Loucy (cell line): Measurements from ENCODE around the gene TGM5.

Source experiments
- H2AFZ ChIP-seq: fragments of 200-600 bp; sonication (generic); 2 replicates; pipeline ENCODE4 v1.6.0; 2016; ENCODE audit warnings: antibody characterized with exemption, mild to moderate bottlenecking, low read length, moderate library complexity
- H3F3A ChIP-seq: fragments of 200-600 bp; 2 replicates; pipeline ENCODE4 v1.6.0; 2016; ENCODE audit warnings: antibody characterized with exemption, low read depth, mild to moderate bottlenecking
- H3K27me3 ChIP-seq: fragments of 200-600 bp; sonication (generic); 2 replicates; pipeline ENCODE4 v1.6.1; 2014; ENCODE audit warnings: low read length, mild to moderate bottlenecking; ENCODE audit not compliant: insufficient read depth, poor library complexity, severe bottlenecking
- H3K36me3 ChIP-seq: fragments of 200-600 bp; sonication (generic); 2 replicates; pipeline ENCODE4 v1.6.1; 2016; ENCODE audit warnings: low read length; ENCODE audit not compliant: insufficient read depth
- H3K4me1 ChIP-seq: fragments of 200-600 bp; sonication (generic); 2 replicates; pipeline ENCODE4 v1.5.1; 2014; ENCODE audit warnings: low read length, mild to moderate bottlenecking; ENCODE audit not compliant: insufficient read depth, poor library complexity, severe bottlenecking
- H3K4me2 ChIP-seq: fragments of 200-600 bp; sonication (generic); 2 replicates; pipeline ENCODE4 v1.6.0; 2014; ENCODE audit warnings: antibody characterized with exemption, low read length, low read depth, mild to moderate bottlenecking; ENCODE audit not compliant: poor library complexity, severe bottlenecking
- H3K4me3 ChIP-seq: fragments of 200-600 bp; sonication (generic); 2 replicates; pipeline ENCODE4 v1.5.1; 2014; ENCODE audit warnings: low read length, mild to moderate bottlenecking, mixed read lengths; ENCODE audit not compliant: poor library complexity, severe bottlenecking
- H3K79me2 ChIP-seq: fragments of 200-600 bp; sonication (generic); 2 replicates; pipeline ENCODE4 v1.6.1; 2014; ENCODE audit warnings: low read length; ENCODE audit not compliant: insufficient read depth
- H3K9ac ChIP-seq: fragments of 200-600 bp; sonication (generic); 2 replicates; pipeline ENCODE4 v1.6.0; 2014; ENCODE audit warnings: mild to moderate bottlenecking, low read depth, low read length, moderate library complexity; ENCODE audit not compliant: poor library complexity, severe bottlenecking
- H3K9me2 ChIP-seq: fragments of 200-600 bp; sonication (generic); replicated peaks from 2 replicates; pipeline ENCODE4 v1.6.1; 2016; ENCODE audit warnings: low read depth, low read length, mixed read lengths
- H3K9me3 ChIP-seq: fragments of 200-600 bp; sonication (generic); 2 replicates; pipeline ENCODE4 v1.6.1; 2014; ENCODE audit warnings: mild to moderate bottlenecking, antibody characterized with exemption, low read length, low read depth; ENCODE audit not compliant: insufficient read depth
- H4K20me1 ChIP-seq: fragments of 200-600 bp; sonication (generic); 2 replicates; pipeline ENCODE4 v1.6.0; 2014; ENCODE audit warnings: antibody characterized with exemption, low read length, mild to moderate bottlenecking; ENCODE audit not compliant: insufficient read depth, poor library complexity, severe bottlenecking
- CTCF ChIP-seq: fragments of 200-600 bp; sonication (generic); conservative IDR thresholded peaks from 2 replicates; pipeline ENCODE4 v1.5.1; 2014; ENCODE audit warnings: mild to moderate bottlenecking, antibody characterized with exemption, low read length
- EZH2phosphoT487 ChIP-seq: fragments of 200-600 bp; IDR thresholded peaks from 2 replicates; pipeline ENCODE4 v1.6.1; 2018; ENCODE audit warnings: antibody characterized with exemption, mild to moderate bottlenecking, moderate library complexity, borderline replicate concordance

The TGM5 gene

GRCh38 chr15:43212951-43213350 is 53.8 kb downstream of the TGM5 start:
- Histone ChIP-seq H2AFZ (no peak overlapping the region), H3K27me3 (no peaks in the 10 kb centered on the region), H3K4me3 (no peak overlapping the region), H3K36me3 (no peaks in the 10 kb centered on the region), H3K4me1 (no peaks in the 10 kb centered on the region), H3K4me2 (no peak overlapping the region), H3K79me2 (no peaks in the 10 kb centered on the region), H3F3A (no peaks in the 10 kb centered on the region), H4K20me1 (no peaks in the 10 kb centered on the region), H3K9ac (no peak overlapping the region), H3K9me2 (no peaks in the 10 kb centered on the region), H3K9me3 (no peaks in the 10 kb centered on the region)
- no peak for TF ChIP-seq EZH2phosphoT487
- no peak for TF ChIP-seq CTCF

- Histone ChIP-seq H3K9me3 (no peaks in the 10 kb centered on the region), H3F3A (no peaks in the 10 kb centered on the region), H2AFZ (no peak overlapping the region), H3K9ac (no peak overlapping the region), H3K9me2 (no peaks in the 10 kb centered on the region), H4K20me1 (no peaks in the 10 kb centered on the region), H3K4me2 (no peak overlapping the region), H3K27me3 (no peaks in the 10 kb centered on the region), H3K79me2 (no peaks in the 10 kb centered on the region), H3K36me3 (no peaks in the 10 kb centered on the region), H3K4me1 (no peaks in the 10 kb centered on the region), H3K4me3 (no peak overlapping the region)
- TF ChIP-seq CTCF (no peak), EZH2phosphoT487 (no peak)
These were observed 54.4 kb downstream of the TGM5 start for GRCh38 chr15:43212299-43212698.

GRCh38 chr15:43211224-43211735 is 55.4 kb downstream of the TGM5 start:
- no peak for TF ChIP-seq EZH2phosphoT487
- no peak for TF ChIP-seq CTCF
- H3K9ac ChIP-seq = no peak overlapping the region
- H3K9me2 ChIP-seq = no peaks in the 10 kb centered on the region
- no peak overlapping the region for H3K4me3 ChIP-seq
- H3K9me3 ChIP-seq = no peaks in the 10 kb centered on the region
- H3K4me1 ChIP-seq = no peaks in the 10 kb centered on the region
- H3K79me2 ChIP-seq = no peaks in the 10 kb centered on the region
- H3K36me3 ChIP-seq = no peaks in the 10 kb centered on the region
- no peak overlapping the region for H2AFZ ChIP-seq
- no peaks in the 10 kb centered on the region for H3K27me3 ChIP-seq
- H3F3A ChIP-seq = no peaks in the 10 kb centered on the region
- no peaks in the 10 kb centered on the region for H4K20me1 ChIP-seq
- no peak overlapping the region for H3K4me2 ChIP-seq
